ENCODE results near the gene SYNJ1.

DNA sequence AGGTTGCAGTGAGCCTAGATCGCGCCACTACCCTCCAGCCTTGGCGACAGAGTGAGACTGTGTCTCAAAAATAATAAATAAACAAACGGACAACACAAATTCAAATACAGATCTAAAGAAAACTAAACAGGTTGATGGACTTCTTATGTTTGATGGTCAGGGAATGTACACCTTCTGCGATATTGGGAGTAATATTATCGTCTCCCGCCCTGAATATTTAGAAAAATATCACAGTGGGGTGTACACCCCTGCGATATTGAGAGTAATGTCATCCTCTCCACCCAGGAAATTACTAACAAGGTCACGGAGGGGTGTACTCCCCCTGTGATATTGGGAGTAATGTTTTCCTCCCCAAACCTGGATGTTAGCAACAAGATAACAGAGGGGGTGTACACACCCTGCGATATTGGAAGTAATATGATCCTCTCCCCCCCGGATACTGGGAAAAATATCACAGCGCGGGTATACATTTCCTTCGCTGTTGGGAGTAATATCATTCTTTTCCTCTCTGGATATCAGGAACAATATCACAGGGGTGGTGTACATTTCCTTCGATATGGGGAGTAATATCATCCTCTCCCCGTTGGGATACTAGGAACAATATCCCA, 114.3 kb downstream of the SYNJ1 start:
- TF ChIP-seq GABPB1 (CRISPR knock-in tag; IDR thresholded peaks at IDR 0.05) (no peak), NFYB (CRISPR knock-in tag; conservative IDR thresholded peaks at IDR 0.05; ENCODE audit: low read depth) (no peak), ESRRA (CRISPR knock-in tag; IDR thresholded peaks at IDR 0.05; ENCODE audit: borderline replicate concordance) (no peak), NR2C2 (CRISPR knock-in tag; IDR thresholded peaks at IDR 0.05) (no peak), ZNF317 (CRISPR knock-in tag; IDR thresholded peaks at IDR 0.05; ENCODE audit: borderline replicate concordance, low read depth) (no peak), JUN (CRISPR knock-in tag; IDR thresholded peaks at IDR 0.05) (no peak)
- TF ChIP-seq, protein P1, sequence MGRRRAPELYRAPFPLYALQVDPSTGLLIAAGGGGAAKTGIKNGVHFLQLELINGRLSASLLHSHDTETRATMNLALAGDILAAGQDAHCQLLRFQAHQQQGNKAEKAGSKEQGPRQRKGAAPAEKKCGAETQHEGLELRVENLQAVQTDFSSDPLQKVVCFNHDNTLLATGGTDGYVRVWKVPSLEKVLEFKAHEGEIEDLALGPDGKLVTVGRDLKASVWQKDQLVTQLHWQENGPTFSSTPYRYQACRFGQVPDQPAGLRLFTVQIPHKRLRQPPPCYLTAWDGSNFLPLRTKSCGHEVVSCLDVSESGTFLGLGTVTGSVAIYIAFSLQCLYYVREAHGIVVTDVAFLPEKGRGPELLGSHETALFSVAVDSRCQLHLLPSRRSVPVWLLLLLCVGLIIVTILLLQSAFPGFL (CRISPR knock-in tag; IDR thresholded peaks at IDR 0.05; ENCODE audit: borderline replicate concordance): no peak
- TF ChIP-seq, protein P2, sequence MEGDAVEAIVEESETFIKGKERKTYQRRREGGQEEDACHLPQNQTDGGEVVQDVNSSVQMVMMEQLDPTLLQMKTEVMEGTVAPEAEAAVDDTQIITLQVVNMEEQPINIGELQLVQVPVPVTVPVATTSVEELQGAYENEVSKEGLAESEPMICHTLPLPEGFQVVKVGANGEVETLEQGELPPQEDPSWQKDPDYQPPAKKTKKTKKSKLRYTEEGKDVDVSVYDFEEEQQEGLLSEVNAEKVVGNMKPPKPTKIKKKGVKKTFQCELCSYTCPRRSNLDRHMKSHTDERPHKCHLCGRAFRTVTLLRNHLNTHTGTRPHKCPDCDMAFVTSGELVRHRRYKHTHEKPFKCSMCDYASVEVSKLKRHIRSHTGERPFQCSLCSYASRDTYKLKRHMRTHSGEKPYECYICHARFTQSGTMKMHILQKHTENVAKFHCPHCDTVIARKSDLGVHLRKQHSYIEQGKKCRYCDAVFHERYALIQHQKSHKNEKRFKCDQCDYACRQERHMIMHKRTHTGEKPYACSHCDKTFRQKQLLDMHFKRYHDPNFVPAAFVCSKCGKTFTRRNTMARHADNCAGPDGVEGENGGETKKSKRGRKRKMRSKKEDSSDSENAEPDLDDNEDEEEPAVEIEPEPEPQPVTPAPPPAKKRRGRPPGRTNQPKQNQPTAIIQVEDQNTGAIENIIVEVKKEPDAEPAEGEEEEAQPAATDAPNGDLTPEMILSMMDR (IDR thresholded peaks at IDR 0.05): no peak
